Measurements from ENCODE around the gene VPS13D.

DNA sequence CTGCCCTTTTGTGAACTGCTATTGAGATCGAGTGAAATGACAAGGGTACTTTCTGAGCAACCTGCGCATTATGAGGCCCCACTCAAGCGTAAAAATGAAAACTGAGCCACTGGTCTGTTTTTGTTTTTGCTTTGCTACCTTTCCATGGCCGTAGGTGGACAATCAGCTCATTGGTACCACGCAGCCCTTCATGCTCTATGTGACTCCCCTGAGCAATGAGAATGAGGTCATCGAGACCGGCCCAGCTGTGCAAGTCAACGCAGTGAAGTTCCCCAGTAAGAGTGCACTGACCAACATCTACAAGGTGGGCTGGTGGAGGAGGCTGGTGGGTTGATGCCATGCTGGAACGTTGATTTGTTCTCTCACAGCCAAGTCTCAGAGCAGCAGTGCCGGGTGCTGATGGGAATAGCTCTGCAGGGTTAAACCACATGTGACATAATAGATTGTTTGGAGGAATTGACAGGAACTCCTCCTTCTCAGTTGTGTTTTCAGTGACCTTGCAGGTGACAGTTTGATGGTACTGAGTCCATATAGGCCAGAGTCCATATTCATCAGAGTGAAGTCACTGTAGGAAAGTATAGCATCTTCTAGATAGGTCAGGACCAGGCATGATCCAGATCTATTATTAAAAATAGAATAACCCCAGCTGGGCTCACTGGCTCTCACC, 170.3 kb downstream of the VPS13D start:
- TF ChIP-seq, protein P1, sequence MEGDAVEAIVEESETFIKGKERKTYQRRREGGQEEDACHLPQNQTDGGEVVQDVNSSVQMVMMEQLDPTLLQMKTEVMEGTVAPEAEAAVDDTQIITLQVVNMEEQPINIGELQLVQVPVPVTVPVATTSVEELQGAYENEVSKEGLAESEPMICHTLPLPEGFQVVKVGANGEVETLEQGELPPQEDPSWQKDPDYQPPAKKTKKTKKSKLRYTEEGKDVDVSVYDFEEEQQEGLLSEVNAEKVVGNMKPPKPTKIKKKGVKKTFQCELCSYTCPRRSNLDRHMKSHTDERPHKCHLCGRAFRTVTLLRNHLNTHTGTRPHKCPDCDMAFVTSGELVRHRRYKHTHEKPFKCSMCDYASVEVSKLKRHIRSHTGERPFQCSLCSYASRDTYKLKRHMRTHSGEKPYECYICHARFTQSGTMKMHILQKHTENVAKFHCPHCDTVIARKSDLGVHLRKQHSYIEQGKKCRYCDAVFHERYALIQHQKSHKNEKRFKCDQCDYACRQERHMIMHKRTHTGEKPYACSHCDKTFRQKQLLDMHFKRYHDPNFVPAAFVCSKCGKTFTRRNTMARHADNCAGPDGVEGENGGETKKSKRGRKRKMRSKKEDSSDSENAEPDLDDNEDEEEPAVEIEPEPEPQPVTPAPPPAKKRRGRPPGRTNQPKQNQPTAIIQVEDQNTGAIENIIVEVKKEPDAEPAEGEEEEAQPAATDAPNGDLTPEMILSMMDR (IDR thresholded peaks at IDR 0.05 in 2 of 3, conservative IDR thresholded peaks at IDR 0.05 in 1 of 3; ENCODE audit: control insufficient read depth in 2 of 3, extremely low read depth in 1 of 3, insufficient read depth in 1 of 3, low read depth in 3 of 3, low read length in 3 of 3), result no peak
- TF ChIP-seq, protein P2, sequence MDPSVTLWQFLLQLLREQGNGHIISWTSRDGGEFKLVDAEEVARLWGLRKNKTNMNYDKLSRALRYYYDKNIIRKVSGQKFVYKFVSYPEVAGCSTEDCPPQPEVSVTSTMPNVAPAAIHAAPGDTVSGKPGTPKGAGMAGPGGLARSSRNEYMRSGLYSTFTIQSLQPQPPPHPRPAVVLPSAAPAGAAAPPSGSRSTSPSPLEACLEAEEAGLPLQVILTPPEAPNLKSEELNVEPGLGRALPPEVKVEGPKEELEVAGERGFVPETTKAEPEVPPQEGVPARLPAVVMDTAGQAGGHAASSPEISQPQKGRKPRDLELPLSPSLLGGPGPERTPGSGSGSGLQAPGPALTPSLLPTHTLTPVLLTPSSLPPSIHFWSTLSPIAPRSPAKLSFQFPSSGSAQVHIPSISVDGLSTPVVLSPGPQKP (IDR thresholded peaks at IDR 0.05; ENCODE audit: low read depth, low read length), result no peak
- TF ChIP-seq, protein P3, sequence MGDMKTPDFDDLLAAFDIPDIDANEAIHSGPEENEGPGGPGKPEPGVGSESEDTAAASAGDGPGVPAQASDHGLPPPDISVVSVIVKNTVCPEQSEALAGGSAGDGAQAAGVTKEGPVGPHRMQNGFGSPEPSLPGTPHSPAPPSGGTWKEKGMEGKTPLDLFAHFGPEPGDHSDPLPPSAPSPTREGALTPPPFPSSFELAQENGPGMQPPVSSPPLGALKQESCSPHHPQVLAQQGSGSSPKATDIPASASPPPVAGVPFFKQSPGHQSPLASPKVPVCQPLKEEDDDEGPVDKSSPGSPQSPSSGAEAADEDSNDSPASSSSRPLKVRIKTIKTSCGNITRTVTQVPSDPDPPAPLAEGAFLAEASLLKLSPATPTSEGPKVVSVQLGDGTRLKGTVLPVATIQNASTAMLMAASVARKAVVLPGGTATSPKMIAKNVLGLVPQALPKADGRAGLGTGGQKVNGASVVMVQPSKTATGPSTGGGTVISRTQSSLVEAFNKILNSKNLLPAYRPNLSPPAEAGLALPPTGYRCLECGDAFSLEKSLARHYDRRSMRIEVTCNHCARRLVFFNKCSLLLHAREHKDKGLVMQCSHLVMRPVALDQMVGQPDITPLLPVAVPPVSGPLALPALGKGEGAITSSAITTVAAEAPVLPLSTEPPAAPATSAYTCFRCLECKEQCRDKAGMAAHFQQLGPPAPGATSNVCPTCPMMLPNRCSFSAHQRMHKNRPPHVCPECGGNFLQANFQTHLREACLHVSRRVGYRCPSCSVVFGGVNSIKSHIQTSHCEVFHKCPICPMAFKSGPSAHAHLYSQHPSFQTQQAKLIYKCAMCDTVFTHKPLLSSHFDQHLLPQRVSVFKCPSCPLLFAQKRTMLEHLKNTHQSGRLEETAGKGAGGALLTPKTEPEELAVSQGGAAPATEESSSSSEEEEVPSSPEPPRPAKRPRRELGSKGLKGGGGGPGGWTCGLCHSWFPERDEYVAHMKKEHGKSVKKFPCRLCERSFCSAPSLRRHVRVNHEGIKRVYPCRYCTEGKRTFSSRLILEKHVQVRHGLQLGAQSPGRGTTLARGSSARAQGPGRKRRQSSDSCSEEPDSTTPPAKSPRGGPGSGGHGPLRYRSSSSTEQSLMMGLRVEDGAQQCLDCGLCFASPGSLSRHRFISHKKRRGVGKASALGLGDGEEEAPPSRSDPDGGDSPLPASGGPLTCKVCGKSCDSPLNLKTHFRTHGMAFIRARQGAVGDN (IDR thresholded peaks at IDR 0.05), result no peak
- no peak for TF ChIP-seq SREBF2 (IDR thresholded peaks at IDR 0.05; ENCODE audit: low read length)
- TF ChIP-seq KDM1A (IDR thresholded peaks at IDR 0.05; ENCODE audit: borderline replicate concordance), result no peak
